Activated naive CD8-positive, alpha-beta T cell treated with anti-CD3 and anti-CD28 coated beads, Interleukin-2, amount 50 U/mL, for 16 hours (primary cell): Measurements from ENCODE around the gene GIPR.
A peak's percentile ranks its signal among the peaks of the same experiment; 100 is the strongest.

Experiments used
- DNase-seq: peaks from one replicate; pipeline ENCODE4 v3.0.0-alpha.2; 2020; ENCODE audit warnings: low read depth, low spot score

The GIPR gene

DNA sequence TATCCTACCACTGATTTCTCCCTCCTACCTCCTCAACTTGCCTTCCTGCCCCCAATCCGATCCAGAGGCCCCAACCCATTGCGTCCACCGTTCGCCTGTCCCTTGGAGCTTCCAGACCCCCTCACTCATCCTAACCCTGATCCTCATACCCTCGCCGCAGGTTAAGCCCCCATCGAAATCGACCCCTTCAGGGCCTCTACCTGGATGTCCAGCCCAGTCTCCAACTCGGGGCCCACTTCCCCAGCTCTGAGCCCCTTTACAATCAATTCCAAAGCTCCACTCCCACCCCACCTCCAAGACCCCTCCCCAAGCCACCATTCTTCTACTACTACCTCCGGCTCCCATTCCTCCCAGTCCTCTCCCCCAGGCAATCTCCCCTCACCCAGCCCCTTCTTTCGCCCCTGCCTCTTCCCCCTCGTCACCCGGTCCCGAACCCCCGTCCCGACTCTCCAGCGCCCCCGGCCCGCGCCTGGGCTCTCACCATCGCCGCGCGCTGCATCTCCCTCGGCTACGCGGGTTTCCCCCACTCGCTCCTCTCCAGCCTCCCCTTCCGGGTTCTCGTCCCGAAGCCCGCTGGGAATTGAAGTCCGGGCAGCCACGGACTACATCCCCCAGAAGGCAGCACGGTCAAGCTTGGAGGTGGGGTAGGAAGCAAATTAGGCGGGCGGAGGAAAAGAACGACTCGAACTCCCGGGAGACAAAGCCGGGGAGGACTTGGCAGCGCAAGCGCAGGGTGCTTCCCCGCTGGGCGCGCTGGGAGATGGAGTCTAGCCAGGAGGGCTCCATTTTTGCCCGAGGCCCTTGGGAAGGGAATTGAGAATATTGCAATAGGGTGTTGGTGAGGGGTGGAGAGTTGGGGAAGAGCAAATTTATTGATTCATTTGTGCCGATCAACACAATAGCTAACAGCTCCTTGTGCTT, 62.6 kb downstream of the GIPR start, which contains the start of gene FBXO46:
FBXO46 (minus strand) TSS at position 529 of the 921 bp plus-strand sequence. CDS start 17,401 bp downstream, outside the sequence.
- peak; percentile 83 for DNase-seq
